ENCODE results near the gene ANKRD13B. TPM values are rescaled to one million over a fixed set of nuclear protein-coding genes. Genes with fewer than 3 reads are reported as not detected.

Gene ANKRD13B
- total and polyA plus RNA-seq, 2 donors (not counting 1 experiment from before 2014, with no cell fraction given): 1.6 to 2.8 TPM

DNA sequence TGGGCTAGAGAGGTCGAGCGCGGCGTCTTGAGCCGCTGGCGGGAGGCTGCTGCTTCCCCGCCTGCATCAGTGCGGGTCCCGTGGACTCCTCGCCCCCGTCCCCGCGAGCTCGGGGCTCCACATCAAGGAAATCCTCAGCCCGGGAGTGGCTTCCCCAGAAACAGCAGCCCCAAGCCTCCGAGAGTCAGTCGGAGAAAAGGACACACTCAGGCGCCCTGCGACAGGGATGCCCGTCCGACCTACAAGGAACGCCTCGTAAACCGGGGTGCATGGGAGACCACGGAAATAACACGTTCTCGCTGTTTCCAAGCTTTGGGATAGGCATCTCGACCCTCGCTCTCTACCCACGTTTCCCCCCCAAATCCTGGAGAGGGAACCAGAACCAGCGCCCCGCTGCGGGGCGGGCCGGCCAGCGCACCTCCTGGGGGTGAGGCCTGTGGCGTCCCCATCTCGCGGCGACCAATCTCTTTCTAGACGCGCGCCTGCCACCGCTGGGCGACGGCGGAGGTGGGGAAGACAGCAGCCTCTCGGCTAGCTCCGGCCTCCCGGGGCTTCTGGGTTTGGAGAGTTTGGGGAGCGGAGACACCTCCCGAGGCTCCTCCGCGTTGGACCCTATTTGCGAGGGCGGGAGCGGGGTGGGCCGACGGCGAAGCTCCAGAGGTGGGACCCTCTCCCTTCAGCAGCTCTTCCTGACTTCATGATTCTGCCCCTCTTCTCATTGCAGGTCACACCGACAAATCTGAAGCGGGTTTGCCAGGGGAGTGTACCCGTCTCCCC lies 25.2 kb upstream of the ANKRD13B start:
- intact Hi-C loops (cut with micrococcal nuclease): loop anchor here (1.0 to 10.0 kb wide), 11 partner anchors 13 to 923 kb away; partner anchors contain the start of genes BLTP2, GIT1, NUFIP2 and PHF12
- Histone ChIP-seq H2AFZ (ENCODE audit: insufficient read depth, low read depth, low read length, poor library complexity, severe bottlenecking) (peak overlapping the region; percentile 87), H4K20me1 (ENCODE audit: control insufficient read depth, insufficient read depth, low read length, poor library complexity, severe bottlenecking) (no peaks in the 10 kb centered on the region), H3K79me2 (ENCODE audit: control insufficient read depth, insufficient read depth, low read length) (peaks cover 17% of the 10 kb centered on the region), H3K27me3 (replicated peaks in 1 of 4; ENCODE audit: control extremely low read depth in 1 of 4, control insufficient read depth in 3 of 4, insufficient read depth in 4 of 4, low read length in 3 of 4) (no peaks in the 10 kb centered on the region), H3K4me2 (replicated peaks; ENCODE audit: low read depth, low read length, poor library complexity, severe bottlenecking) (peak overlapping the region; percentile 100), H3K9me3 (ENCODE audit: control extremely low read depth in 1 of 3, control insufficient read depth in 2 of 3, insufficient read depth in 1 of 3, low read length in 2 of 3) (no peaks in the 10 kb centered on the region), H3K4me1 (ENCODE audit: control insufficient read depth in 2 of 2, insufficient read depth in 2 of 2, low read length in 2 of 2) (peaks cover 31 to 42% of the 10 kb centered on the region in 2 donors), H3K4me3 (ENCODE audit: control extremely low read depth in 1 of 5, extremely low read depth in 1 of 5, insufficient read depth in 1 of 5, low read depth in 2 of 5, low read length in 4 of 5) (peak overlapping the region; percentile 64 to 99 (median 80)), H3K36me3 (replicated peaks in 1 of 2; ENCODE audit: control extremely low read depth in 1 of 2, control insufficient read depth in 1 of 2, extremely low read depth in 1 of 2, insufficient read depth in 2 of 2, low read length in 1 of 2) (peaks cover 0 to 3% of the 10 kb centered on the region in 2 experiments), H3K27ac (ENCODE audit: low read length in 2 of 2) (peak overlapping the region; percentile 71 to 76), H3K9ac (ENCODE audit: low read length) (peak overlapping the region; percentile 82)
- ChIA-PET POLR2A (interaction anchor here (0.6 to 2.9 kb wide), 5 partner anchors 11 to 617 kb away, joined by 3 to 12 read pairs (median 5); partner anchors contain the start of gene ANKRD13B), CTCF (interaction anchor here (0.6 to 24.3 kb wide), 14 partner anchors 9 to 198 kb away, joined by 3 to 336 read pairs (median 4); no protein-coding TSS in a partner anchor)
- WGBS (ENCODE audit: insufficient coverage): under 1% methylated on average over 63 of the region's 63 CpGs
- Mint-ChIP-seq H3K27ac (peak overlapping the region; percentile 97), H3K9me3 (ENCODE audit: insufficient read depth) (no peaks in the 10 kb centered on the region), H3K27me3 (no peaks in the 10 kb centered on the region), H3K4me1 (peaks cover 40% of the 10 kb centered on the region), H3K4me3 (peak overlapping the region; percentile 99)
- TF ChIP-seq EZH2 (IDR thresholded peaks at IDR 0.05; ENCODE audit: borderline replicate concordance, insufficient read depth, low read depth, low read length, poor library complexity, severe bottlenecking): no peak
- TF ChIP-seq, protein P1, sequence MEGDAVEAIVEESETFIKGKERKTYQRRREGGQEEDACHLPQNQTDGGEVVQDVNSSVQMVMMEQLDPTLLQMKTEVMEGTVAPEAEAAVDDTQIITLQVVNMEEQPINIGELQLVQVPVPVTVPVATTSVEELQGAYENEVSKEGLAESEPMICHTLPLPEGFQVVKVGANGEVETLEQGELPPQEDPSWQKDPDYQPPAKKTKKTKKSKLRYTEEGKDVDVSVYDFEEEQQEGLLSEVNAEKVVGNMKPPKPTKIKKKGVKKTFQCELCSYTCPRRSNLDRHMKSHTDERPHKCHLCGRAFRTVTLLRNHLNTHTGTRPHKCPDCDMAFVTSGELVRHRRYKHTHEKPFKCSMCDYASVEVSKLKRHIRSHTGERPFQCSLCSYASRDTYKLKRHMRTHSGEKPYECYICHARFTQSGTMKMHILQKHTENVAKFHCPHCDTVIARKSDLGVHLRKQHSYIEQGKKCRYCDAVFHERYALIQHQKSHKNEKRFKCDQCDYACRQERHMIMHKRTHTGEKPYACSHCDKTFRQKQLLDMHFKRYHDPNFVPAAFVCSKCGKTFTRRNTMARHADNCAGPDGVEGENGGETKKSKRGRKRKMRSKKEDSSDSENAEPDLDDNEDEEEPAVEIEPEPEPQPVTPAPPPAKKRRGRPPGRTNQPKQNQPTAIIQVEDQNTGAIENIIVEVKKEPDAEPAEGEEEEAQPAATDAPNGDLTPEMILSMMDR (IDR thresholded peaks at IDR 0.05): peak; percentile 61
- DNase-seq (peak; percentile 90), ATAC-seq (ENCODE audit: low read depth) (peak; percentile 56)
